Measurements from ENCODE around the gene ASPG.

Gene ASPG

DNA sequence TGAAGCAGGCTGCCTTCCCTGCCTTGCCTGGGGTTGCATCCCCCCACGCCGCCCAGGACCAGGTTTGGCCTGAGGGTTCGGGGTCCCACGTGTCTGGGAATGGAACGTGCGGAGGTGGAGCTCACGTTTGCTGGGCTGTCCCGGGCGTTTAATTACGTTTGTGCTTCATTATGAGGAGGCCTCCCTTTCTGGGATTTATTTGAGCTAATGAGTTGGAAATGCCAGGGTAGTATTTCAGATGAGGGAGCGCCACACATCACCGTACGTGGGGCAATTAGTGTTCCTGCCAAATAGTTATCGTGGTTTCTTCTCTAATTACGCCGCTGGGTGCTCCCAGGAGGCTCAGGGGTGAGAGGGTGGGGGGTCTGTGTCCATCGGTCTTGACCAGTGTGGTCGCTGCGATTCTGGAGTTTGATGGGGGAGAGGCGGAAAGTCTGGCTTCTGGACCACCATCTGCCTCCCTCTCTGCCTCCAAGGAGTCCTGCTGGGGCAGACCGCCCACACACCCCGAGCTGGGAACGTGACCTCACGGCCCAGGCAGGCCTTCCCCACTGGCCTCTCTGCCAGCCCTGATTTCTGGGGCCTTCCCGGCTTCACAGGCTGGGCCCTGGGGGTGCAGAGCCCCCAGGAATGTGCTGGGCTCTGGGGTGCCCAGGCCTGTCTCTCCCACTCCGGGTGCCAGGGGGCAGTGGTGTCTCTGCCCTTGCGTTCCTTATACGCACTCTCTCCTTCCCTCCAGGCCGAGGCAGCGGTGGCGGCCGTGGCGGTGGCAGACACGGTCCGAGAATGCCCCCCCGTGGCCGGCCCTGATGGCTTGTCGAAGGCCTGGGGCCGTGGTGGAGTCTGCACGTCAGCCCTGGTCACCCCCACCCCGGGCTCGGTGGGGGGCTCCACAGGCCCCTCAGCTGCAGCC is 71.8 kb downstream of the ASPG start:
- no peak for DNase-seq (ENCODE audit: low read depth)
- no peak overlapping the region for H3K4me3 ChIP-seq (ENCODE audit: low read length)
- TF ChIP-seq, protein P1, sequence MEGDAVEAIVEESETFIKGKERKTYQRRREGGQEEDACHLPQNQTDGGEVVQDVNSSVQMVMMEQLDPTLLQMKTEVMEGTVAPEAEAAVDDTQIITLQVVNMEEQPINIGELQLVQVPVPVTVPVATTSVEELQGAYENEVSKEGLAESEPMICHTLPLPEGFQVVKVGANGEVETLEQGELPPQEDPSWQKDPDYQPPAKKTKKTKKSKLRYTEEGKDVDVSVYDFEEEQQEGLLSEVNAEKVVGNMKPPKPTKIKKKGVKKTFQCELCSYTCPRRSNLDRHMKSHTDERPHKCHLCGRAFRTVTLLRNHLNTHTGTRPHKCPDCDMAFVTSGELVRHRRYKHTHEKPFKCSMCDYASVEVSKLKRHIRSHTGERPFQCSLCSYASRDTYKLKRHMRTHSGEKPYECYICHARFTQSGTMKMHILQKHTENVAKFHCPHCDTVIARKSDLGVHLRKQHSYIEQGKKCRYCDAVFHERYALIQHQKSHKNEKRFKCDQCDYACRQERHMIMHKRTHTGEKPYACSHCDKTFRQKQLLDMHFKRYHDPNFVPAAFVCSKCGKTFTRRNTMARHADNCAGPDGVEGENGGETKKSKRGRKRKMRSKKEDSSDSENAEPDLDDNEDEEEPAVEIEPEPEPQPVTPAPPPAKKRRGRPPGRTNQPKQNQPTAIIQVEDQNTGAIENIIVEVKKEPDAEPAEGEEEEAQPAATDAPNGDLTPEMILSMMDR (conservative IDR thresholded peaks at IDR 0.05; ENCODE audit: low read depth, low read length): peak; percentile 36

DNA sequence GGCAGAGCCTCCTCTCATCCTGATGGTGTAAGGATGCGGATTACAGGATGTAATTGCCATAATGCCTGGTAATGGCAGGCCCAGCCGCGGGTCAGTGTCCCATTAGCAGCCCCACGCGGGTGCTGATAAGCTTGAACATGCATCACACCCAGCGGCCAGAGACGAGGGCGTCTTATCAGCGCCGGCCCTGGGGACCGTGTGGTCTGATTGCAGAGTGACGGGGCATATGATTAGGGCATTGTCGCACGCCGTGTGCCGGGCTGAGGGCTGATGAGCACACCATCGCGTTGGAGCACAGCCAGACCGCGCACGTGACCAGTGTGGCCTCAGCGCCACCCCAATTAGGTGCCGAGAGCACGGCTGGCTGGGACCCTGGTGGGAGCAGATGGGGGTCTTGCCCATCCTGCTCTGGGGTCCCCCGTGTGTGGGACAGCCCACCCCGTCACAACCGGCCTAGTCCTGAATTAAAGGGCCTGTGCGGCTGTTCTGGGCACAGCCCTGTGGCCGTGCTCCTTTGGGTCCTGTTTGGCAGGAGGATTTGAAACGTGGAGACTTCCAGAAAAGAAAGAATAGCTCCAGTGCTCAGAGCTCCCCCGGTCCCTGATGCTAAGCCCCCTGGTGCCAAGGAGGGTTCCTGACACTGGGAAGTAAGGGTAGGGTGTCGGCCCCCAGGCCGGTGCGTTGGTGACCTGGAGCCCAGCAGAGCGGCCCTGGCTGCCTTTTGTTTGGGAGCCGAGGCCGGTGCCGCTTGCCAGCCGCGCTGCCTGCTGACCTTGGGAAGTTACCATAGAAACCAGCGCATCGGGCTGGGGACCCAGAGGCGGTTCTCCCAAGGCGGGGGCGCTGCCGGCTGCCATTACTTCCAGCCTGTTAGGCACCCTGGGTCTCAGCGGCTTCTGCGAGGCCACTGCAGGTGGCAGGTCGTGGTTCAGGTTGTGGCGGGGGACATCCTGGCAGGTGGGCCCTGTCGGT is 73.6 kb downstream of the ASPG start:
- H3K4me3 ChIP-seq (ENCODE audit: low read length): no peak overlapping the region
- no peak for DNase-seq (ENCODE audit: low read depth)
- TF ChIP-seq, protein P1 (conservative IDR thresholded peaks at IDR 0.05; ENCODE audit: low read depth, low read length): no peak

DNA sequence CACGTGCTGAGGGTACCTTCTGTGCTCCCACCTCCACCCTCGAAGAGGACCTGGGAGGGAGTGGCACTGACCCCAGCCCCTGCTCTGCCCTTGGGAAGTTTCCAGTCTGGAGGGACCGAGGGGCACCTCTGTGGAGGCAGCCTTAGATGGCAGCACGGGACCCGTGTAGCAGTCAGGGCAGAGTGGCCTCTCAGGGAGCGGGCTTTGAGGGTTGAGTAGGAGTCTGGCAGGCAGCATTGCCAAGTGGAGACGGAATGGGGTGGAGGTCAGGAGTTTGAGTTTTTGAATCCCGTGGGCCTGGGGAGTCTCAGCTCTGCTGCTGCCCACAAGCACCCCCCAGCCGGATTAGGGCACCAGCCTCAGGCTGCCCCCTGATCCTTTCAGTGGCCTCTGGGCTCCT is 74.5 kb downstream of the ASPG start:
- DNase-seq (ENCODE audit: low read depth): no peak
- no peak overlapping the region for H3K4me3 ChIP-seq (ENCODE audit: low read length)

DNA sequence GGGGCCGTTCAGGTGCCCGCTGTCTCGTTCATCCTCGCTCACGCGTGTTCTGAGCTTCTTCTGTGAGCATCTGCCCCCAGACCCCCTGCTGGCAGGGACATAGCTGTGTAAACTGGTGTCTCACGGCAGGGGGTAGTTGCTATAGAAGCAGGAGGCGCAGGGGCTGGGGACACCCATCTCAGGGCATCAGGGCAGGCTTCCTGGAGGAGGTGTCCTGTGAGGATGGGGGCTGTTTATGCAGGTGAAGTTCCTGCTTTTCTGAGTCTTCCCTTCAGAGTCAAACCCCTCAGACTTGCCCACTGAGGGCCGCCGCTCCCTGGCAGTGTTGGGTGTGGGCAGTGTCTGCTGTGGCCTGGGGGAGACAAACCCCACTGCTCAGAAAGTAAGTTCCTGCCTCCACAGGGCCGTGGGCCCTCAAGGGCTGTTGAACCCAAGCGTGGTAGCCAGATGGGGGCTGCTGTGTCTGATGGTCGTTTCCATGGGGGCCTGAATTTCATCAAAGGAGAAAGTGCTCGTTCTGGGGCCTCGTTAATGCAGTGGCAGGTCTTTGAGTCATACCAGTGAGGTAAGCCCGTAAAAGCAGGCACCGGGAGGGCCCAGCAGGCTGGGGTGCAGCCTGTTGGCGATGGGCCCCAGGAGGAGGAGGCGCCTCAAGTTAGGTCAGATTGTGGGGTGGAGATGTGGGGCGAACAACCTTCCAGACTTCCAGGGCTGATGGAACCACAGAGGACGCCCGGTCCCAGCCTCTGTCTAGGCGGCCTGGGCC is 76.3 kb downstream of the ASPG start:
- TF ChIP-seq, protein P1 (conservative IDR thresholded peaks at IDR 0.05; ENCODE audit: low read depth, low read length): no peak
- H3K4me3 ChIP-seq (ENCODE audit: low read length): no peak overlapping the region
- DNase-seq (ENCODE audit: low read depth): no peak

More for the DNA sequence above, 74.5 kb downstream of the ASPG start:
- TF ChIP-seq, protein P1 (conservative IDR thresholded peaks at IDR 0.05; ENCODE audit: low read depth, low read length): no peak

DNA sequence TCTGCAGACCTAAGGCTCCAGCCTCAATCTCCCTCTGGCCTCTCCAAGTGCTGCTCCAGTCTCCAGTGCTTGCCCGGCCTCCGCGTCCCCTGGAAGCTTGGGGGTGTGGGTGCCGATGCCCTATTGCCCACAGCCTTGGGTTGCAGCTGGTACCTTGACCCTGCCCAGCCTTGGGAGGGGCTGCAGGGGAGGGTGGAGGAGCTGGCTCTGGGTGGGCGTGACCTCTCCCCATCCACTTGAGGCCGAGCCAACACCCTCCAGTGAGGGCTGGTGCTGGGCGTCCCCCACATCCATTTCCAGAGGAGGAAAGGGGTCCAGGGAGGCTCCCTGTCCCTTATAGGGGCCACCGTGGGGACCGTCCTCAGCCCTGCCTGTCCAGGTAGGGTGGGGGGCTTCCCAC is 77.0 kb downstream of the ASPG start:
- TF ChIP-seq, protein P1 (conservative IDR thresholded peaks at IDR 0.05; ENCODE audit: low read depth, low read length): no peak
- no peak for DNase-seq (ENCODE audit: low read depth)
- H3K4me3 ChIP-seq (ENCODE audit: low read length): no peak overlapping the region

DNA sequence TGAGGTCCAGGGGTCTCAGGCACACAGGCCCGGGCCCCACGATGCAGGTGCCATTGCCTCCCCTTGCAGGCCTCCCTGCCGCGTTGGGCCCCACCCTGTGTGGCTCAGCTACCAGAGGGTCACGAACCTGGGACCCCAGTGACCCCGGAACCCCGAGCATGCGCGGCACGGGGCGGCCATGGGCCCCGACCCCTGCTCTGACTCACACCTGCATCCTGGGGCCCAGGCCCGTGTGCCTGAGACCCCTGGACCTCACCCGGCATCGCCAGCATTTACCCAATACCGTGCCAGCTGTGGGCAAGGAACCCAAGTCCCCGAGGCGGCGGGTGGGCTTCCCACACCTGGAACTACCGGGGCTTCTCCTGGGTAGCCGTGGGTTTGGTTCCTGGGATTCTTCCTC is 78.0 kb downstream of the ASPG start:
- no peak for DNase-seq (ENCODE audit: low read depth)
- TF ChIP-seq, protein P1 (conservative IDR thresholded peaks at IDR 0.05; ENCODE audit: low read depth, low read length): no peak
- H3K4me3 ChIP-seq (ENCODE audit: low read length): no peak overlapping the region
